Daoy (cell line): ENCODE measurements around the gene PLTP. TPM values are rescaled to one million over a fixed set of nuclear protein-coding genes. Genes with fewer than 3 reads are reported as not detected.
"Not testable (repeated sequence)": the region's sequence is repeated elsewhere in the genome, so short reads cannot be mapped to it uniquely, and the experiment has no call there.

Experiments used
- DNase-seq: peaks from one replicate; pipeline ENCODE4 v3.0.0-alpha.2; 2015; ENCODE audit warnings: low read depth
- total RNA-seq: library from RNA; depleted of rRNA; stranded (reverse); fragments of >200 nt; shearing (Covaris generic); gene quantifications from 2 replicates; pipeline ENCODE4 v1.2.3, GENCODE V29; 2014

The PLTP gene
- total RNA-seq, 1 experiment from 2014 or later, result 0.80 TPM

DNA sequence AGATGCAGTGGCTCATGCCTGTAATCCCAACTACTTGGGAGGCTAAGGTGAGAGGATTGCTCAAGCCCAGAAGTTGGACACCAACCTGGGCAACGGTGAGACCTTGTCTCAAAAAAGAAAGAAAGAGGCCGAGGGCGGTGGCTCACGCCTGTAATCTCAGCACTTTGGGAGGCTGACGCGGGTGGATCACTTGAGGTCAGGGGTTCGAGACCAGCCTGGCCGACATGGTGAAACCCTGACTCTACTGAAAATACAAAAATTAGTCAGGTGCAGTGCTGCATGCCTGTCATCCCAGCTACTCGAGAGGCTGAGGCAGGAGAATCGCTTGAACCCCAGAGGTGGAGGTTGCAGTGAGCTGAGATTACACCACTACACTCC lies 37.9 kb downstream of the PLTP start:
- not testable (repeated sequence) for DNase-seq

DNA sequence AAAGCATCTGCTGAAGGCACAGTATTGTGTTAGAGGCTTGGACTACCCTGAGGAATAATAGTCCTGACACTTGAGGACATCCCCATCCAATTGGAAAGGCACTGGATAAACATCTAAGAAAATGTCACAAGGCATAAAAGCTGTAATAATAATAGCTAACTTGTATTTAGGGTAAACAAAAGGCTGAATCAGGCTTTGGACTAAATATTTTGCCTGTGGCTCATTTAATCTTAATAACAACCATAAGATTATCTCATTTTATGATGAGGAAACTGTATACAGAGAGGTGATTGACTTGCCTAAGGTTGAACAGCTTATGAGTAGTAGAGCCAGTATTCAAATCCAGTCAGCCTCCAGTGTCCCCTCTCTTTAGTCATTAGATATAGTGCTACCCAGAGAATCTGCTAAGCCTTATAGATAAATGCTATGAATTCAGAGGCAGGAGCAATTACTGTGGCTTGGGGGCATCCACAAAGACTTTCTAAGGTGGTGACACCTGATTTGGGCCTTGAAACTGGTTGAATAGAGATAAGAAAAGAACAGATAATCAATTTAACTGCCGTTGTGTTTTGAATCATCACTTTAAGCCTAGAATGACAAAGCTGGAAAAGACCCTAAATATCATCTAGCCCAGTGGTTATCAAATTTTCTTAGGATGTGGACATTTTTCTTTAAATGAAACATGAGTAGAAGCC lies 38.4 kb downstream of the PLTP start:
- DNase-seq, result no peak

DNA sequence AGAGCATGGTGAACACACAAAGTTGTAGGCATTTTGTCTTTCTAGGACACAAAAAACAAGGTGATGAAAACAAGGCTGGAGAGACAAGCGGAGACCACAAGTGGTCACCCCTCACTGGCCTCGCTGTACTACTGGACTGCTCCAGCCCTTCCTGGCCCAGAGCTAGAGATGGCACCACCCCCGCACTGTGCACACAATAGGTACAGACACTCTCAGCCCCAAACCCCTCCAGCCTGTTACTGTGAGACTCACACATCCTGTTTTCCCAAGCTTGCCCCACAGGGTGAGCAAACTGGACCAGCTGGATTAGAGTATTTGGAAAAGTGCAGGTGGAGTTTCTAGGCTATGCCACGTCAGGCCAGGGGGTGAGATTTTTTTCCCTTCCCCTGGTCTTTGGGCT lies 39.3 kb downstream of the PLTP start:
- DNase-seq, result no peak

DNA sequence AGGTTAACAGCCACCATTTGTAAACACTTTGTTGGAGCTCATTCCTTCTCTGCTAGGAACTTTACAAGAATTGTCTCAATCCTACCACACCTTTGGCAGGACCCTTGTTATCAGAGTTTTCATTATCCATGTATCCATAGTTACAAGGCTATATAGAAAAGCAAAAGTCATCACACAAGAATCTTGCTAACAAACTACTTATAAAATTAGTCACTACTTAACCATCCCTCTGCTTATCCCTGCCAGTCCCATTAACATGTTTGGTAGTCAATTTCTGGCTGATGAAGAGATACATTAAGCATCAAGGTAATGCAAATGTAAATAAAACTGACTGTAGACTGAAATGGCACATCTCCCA lies 44.2 kb downstream of the PLTP start:
- DNase-seq, result peak; percentile 41

DNA sequence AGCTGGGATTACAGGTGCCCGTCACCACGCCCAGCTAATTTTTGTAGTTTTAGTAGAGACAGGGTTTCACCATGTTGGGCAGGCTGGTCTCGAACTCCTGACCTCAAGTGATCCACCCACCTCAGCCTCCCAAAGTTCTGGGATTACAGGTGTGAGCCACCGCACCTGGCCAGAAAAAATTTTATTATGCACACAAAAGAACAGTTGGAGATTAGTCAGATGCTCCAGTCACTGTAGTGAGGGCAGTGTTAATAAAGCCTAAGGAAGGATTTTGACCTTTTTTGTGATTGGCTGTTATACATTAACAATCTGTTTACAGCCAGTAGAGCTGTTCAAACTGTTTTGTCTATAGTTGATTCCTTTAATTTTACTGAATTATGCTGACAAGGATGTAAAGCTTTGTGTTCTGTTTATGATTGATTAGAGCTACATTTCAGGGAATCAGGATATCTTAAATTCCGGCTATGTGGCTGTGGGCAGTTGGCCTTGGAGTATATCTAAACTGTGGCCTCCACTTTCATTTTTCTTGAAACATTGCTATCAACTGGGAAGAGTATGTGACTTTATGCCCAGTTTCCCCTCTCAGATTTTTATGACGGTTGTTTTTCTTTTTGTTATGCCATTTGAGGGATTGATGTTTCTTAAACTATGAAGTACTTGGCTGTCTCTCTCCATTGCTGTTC lies 44.7 kb downstream of the PLTP start:
- no peak for DNase-seq

DNA sequence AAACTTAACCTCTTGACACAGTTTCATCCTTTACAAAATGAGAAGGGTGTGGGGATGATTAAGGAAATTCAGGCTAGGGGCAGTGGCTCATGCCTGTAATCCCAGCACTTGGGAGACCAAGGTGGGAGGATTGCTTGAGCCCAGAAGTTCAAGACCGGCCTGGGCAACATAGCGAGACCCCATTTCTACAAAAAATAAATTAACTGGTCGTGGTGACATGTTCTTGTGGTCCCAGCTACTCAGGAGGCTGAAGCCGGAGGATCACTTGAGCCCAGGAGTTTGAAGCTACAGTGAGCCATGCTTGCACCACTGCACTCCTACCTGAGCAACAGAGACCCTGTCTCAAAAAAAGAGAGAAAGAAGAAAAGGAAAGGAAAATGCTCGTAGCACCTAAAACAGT lies 45.5 kb downstream of the PLTP start:
- no peak for DNase-seq

DNA sequence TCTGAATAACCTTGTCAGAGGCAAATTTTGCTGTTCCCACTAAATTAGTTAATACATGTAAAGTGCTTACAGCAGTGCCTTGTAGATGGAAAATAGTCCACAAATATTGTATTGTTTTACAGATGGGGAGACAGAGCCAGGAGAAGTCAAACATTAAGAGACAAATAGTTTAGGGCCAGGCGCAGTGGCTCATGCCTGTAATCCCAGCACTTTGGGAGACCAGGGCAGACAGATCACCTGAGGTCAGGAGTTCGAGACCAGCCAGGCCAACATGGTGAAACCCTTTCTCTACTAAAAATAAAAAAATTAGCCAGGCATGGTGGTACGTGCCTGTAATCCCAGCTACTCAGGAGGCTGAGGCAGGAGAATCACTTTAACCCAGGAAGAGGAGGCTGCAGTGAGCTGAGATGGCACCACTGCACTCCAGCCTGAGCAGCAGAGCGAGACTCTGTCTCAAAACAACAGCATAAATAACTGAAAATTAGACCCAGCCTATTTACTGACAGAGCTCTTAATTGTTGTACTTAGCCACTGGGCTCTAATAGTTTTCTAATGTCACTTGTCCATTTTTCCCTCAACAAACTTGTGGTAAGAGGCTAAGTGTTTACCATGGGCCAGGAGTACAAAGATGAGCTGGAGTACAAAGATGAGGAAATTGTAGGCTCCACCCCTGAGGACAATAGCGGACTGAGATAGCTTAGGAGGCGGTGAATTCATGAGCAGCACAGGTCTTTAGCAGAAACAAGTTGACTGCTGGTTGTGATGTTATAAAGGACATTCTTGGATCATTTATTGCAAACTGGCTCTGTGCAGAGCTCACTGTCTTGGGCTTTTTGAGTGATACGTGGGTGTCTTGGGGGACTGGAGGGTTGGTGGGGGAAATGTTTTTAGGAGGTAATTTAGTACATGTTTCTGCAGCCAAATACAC lies 48.1 kb downstream of the PLTP start:
- DNase-seq, result no peak

DNA sequence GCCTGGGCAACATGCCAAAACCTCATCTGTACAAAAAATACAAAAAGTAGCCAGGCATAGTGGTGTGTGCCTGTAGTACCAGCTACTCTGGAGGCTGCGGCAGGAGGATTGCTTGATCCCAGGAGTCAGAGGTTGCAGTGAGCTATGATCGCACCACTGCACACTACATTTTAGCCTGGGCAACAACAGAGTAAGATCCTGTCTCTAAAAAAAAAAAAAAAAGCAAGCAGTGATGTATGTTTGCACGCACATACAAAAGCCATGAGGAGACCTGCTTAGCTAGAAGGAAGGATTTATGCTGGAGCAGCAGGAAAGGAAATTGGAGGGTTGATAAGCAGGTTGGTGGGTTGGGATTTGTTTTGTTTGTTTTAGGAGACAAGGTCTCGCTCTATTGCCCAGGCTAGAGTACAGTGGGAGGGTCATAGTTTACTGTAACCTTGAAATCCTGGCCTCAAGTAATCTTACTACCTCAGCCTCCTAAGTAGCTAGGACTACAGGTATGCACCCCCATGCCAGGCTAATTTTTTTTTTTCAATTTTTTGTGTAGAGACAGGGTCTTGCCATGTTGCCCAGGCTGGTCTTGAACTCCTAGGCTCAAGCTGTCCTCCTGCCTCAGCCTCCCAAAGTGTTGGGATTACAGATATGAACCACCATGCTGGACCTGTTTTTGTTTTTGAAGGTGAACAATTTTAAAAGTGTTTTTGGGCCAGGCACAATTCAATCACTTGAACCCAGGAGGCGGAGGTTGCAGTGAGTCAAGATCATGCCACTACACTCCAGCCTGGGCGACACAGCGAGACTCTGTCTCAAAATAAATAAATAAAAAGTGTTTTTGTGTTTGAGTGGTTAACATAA lies 50.5 kb downstream of the PLTP start:
- peak; percentile 25 for DNase-seq

DNA sequence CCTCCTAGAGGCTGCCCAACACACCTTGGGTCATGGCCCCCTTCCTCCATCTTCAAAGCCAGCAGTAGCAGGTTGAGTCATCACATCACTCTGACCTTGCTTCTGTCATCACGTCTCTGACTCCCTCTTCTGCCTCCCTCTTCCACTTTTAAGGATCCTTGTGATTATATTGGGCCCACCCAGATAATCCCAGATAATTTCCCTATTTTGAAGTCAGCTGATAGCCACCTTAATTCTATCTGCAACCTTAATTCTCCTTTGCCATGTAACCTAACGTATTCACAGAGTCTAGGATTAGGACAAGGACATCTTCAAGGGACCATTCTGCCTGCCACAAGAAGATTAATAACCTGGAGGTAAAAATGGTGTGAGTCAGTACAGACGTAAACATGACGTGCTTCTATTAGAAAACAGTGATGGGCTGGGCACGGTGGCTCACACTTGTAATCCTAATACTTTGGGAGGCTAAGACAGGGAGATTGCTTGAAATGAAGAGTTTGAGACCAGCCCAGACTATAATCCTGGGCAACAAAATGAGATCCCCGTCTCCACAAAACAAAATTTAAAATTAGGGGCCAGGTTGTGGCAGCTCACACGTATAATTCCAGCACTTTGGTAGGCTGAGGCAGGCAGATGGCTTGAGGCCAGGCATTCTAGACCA lies 51.3 kb downstream of the PLTP start:
- no peak for DNase-seq

DNA sequence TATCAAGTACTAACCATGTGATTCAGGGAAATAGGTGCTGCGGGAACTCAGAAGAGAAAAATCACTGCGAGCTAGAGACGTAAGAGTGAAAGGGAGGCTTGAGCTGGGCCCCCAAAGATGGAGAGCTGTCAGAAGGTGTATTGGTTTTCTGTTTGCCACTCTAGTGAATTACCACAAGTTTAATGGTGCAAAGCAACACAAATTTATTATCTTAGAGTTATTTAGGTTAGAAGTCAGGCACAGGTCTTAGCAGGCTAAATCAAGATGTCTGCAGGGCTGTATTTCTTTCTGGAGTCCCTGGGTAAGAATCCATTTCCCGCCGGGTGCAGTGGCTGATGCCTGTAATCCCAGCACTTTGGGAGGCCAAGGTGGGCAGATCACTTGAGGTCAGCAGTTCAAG lies 52.0 kb downstream of the PLTP start:
- DNase-seq, result no peak

DNA sequence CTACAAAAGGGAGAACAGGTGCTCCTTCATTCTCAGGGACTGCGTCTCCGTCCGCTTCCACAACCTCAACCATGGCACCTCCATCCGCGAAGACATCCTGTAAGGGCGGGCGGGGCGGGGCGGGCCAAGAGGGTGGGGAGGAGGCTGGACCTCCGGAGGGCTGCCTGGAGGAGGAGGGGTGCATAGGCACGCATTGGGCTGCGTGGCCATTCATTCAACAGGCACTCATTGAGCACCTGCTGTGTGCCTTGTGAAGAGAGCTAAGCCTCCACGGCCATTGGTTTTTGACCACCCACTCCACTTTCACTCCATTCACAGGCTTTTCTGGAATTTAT lies 54.1 kb downstream of the PLTP start:
- DNase-seq, result no peak

DNA sequence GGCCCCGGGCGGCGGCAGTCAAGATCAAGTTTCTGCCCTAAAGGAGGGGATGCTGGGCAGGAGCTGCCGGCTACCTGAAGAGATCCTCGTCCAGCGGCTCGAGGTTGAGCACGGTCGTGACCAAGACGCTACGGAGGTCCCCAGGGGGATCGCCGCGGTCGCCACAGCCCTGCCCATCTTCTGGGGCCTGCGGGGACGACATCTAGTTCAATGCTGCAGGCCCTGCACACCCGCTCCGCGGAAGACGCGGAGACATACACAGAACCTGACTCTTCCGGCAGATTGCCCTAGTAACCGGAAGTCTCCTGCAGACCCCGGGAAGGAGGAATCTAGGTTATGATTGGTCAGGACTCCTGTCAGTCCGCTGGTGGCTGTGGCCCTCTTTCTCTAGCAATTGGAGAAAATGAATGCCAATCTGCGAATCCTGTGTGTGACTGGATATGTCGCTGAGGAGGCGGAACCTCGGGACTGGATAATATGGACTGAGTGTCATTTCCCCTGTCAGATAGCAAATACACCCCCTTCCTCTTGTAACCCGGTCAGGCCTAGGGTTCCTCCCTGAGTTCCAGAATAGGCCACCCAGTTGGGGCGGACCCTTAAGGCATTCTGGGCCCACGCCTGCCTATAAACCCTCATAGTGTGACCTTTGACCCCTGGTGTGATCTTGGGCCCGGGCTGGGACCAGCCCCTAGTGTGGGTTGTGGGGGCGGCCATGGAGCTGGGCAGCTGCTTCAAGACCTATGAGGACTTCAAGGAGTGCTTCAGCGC lies 54.7 kb downstream of the PLTP start, which contains the start of the genes ACOT8 and ZSWIM3:
Gene ACOT8 (minus strand): TSS at position 279 of the 768 bp plus-strand sequence. CDS start 77 bp downstream, at position 202.
Gene ZSWIM3 (plus strand): TSS at position 501 of the 768 bp plus-strand sequence. CDS start 212 bp downstream, at position 713.
- peak; percentile 99 for DNase-seq

DNA sequence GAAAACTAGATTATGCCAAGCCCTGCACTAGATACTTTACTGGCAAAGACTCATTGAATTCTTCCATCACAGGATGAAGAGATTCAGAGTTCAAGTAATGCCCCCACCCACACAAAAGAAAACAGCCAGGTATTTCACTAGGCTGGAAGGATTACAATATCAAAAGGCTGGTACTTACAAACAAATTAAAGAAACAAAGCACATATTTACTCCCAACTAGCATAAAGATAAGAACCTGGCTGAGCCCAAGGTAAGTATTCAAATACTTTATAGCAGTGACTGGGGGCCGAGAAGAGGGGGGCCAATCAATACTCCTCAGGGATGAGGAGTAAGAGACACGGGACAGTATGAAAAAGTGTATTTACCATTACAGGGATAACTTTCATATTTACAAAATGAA lies 58.5 kb downstream of the PLTP start:
- DNase-seq, result no peak

DNA sequence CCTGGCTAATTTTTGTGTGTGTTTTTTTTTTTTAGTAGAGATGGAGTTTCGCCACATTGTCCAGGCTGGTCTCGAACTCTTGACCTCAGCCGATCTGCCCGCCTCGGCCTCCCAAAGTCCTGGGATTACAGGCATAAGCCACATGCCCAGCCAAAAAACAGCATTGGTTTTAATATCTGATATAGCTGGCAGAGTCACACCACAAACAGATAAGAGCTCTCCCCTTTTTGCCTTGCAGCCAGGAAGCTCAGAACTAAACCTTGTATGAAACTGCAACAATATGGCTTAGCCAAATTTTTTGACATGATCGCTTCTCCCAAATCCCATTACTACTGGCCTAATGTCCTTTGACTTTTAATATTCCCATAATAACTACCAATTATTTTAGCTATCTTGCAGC lies 59.6 kb downstream of the PLTP start:
- DNase-seq, result no peak

DNA sequence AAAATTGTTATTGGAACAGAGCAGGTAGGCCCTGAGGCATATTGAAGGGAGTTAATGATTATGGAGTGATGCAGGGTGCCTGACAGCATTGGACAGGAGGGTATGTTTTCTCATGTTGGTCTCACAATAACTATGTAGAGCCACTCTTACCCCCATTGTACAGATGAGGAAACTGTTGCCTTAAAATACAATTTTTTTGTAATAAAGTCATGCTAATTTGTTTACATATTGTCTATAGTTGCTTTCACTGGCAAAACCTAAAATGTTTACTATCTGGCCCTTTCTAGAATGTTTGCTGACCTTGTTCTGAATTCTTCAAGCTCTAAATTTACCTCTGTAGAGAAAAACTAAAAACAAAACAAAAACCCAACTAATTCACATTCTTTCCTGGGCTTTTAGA lies 60.5 kb downstream of the PLTP start:
- no peak for DNase-seq

DNA sequence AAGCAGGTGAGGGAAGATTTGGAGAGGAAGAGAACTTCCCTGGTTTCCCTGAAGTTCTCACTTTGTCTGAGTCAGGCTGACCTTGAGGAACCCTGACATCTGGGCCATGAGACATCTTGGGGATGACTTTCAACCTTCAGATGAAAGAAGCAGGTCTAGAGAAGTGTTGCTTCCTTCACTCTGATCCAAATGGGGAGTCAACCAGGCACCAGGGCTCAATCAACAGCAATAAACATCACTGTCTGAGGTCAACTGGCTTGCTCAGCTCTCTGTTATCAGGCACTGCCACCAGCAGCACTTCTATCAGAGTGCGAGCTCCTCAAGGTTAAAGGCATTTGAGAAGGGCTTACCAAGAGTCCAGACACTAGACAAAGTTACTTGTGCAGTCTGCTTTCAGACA lies 61.0 kb downstream of the PLTP start:
- DNase-seq, result no peak

DNA sequence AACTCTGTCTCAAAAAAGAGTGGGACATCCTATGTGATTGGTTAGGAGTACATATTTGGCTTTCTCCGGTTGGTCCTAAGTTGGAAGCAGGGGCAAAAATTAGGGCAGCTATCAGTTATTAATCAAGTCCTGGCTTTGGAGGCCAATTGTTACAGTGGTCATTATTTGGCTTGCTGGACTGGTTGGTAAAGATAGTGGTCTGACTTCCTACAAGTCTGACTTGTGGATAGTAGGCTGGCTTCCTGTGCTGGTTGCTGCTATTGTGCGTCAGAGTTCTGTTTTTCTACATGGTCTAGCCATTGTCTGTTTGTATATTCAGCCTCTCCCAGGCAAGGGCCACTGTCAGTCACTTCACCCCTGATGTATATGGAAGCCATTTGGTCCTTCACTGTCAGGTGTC lies 61.7 kb downstream of the PLTP start:
- no peak for DNase-seq

DNA sequence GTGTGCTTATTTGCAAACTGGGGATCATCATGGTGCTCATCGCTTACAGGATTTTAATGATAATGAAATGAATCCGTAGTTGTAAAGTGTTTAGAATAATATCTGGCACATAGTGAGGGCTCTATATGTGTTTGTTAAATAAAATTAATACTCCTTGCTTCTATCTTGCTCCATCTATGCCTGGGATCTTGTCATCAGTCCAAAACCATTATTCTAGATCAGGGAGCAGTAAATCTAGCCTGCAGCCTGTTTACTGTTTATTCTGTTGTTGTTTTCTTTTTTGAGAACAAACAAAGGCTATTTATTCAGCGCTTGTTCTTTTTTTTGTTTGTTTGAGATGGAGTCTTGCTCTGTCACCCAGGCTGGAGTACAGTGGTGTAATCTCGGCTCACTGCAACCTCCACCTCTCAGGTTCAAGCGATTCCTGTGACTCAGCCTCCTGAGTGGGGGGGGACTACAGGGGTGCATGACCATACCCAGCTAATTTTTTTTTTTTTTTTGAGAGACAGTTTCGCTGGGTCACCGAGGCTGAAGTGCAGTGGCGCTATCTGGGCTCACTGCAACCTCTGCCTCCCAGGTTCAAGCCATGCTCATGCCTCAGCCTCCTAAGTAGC lies 62.9 kb downstream of the PLTP start:
- DNase-seq, result no peak
